ENCODE measurements around the gene TTC7B.

TTC7B gene

GRCh38 chr14:90675399-90675798, 140.8 kb downstream of the TTC7B start:
- peaks cover 15% of the 10 kb centered on the region for H3K4me1 ChIP-seq (ENCODE audit: insufficient read depth, poor library complexity, severe bottlenecking)
- no peak for TF ChIP-seq CTCF (IDR thresholded peaks at IDR 0.05; ENCODE audit: poor library complexity, severe bottlenecking)
- DNase-seq (ENCODE audit: low spot score) (no peak), ATAC-seq (ENCODE audit: low read depth) (no peak)
- H3K27me3 ChIP-seq (ENCODE audit: insufficient read depth, poor library complexity, severe bottlenecking): no peaks in the 10 kb centered on the region
- H3K4me3 ChIP-seq (ENCODE audit: severe bottlenecking): no peak overlapping the region
- no peak overlapping the region for H3K27ac ChIP-seq (ENCODE audit: poor library complexity, severe bottlenecking)
- H3K9me3 ChIP-seq (ENCODE audit: severe bottlenecking): no peaks in the 10 kb centered on the region
- no peaks in the 10 kb centered on the region; the same call in 1 of the 2 replicates for H3K36me3 ChIP-seq (ENCODE audit: low read depth)

GRCh38 chr14:90674716-90675115, 141.5 kb downstream of the TTC7B start:
- no peaks in the 10 kb centered on the region for H3K9me3 ChIP-seq (ENCODE audit: severe bottlenecking)

GRCh38 chr14:90674043-90674670, 142.1 kb downstream of the TTC7B start:
- no peak overlapping the region for H3K4me3 ChIP-seq (ENCODE audit: severe bottlenecking)
- DNase-seq (ENCODE audit: low spot score) (no peak), ATAC-seq (ENCODE audit: low read depth) (no peak)
- no peak for TF ChIP-seq CTCF (IDR thresholded peaks at IDR 0.05; ENCODE audit: poor library complexity, severe bottlenecking)
- no peaks in the 10 kb centered on the region; the same call in 1 of the 2 replicates for H3K36me3 ChIP-seq (ENCODE audit: low read depth)
- H3K4me1 ChIP-seq (ENCODE audit: insufficient read depth, poor library complexity, severe bottlenecking): peaks cover 15% of the 10 kb centered on the region
- H3K27ac ChIP-seq (ENCODE audit: poor library complexity, severe bottlenecking): no peak overlapping the region
- H3K9me3 ChIP-seq (ENCODE audit: severe bottlenecking): no peaks in the 10 kb centered on the region
- no peaks in the 10 kb centered on the region for H3K27me3 ChIP-seq (ENCODE audit: insufficient read depth, poor library complexity, severe bottlenecking)

More at GRCh38 chr14:90674716-90675115, 141.5 kb downstream of the TTC7B start:
- H3K27ac ChIP-seq (ENCODE audit: poor library complexity, severe bottlenecking): no peak overlapping the region
- DNase-seq (ENCODE audit: low spot score): no peak
- peaks cover 15% of the 10 kb centered on the region for H3K4me1 ChIP-seq (ENCODE audit: insufficient read depth, poor library complexity, severe bottlenecking)
- no peak for TF ChIP-seq CTCF (IDR thresholded peaks at IDR 0.05; ENCODE audit: poor library complexity, severe bottlenecking)
- no peak for ATAC-seq (ENCODE audit: low read depth)
- no peaks in the 10 kb centered on the region for H3K27me3 ChIP-seq (ENCODE audit: insufficient read depth, poor library complexity, severe bottlenecking)
- H3K4me3 ChIP-seq (ENCODE audit: severe bottlenecking): no peak overlapping the region
- H3K36me3 ChIP-seq (ENCODE audit: low read depth): no peaks in the 10 kb centered on the region; the same call in 1 of the 2 replicates

GRCh38 chr14:90671382-90672234, 144.6 kb downstream of the TTC7B start:
- H3K4me3 ChIP-seq (ENCODE audit: severe bottlenecking): no peak overlapping the region
- ATAC-seq (ENCODE audit: low read depth): no peak

More at GRCh38 chr14:90671382-90672234, 144.6 kb downstream of the TTC7B start:
- no peak for DNase-seq (ENCODE audit: low spot score)
- no peaks in the 10 kb centered on the region for H3K4me1 ChIP-seq (ENCODE audit: insufficient read depth, poor library complexity, severe bottlenecking)
- no peak for TF ChIP-seq CTCF (IDR thresholded peaks at IDR 0.05; ENCODE audit: poor library complexity, severe bottlenecking)
- H3K36me3 ChIP-seq (ENCODE audit: low read depth): no peaks in the 10 kb centered on the region; the same call in 1 of the 2 replicates
- H3K9me3 ChIP-seq (ENCODE audit: severe bottlenecking): no peaks in the 10 kb centered on the region
- no peak overlapping the region for H3K27ac ChIP-seq (ENCODE audit: poor library complexity, severe bottlenecking)
- no peaks in the 10 kb centered on the region for H3K27me3 ChIP-seq (ENCODE audit: insufficient read depth, poor library complexity, severe bottlenecking)

Measured in RWPE2 (cell line).